Measurements from ENCODE around the gene POLR2F. TPM values are rescaled to one million over a fixed set of nuclear protein-coding genes. Genes with fewer than 3 reads are reported as not detected.

The POLR2F gene
- polyA plus RNA-seq, 1 donor (not counting 4 experiments of a cell fraction or from before 2014, with no cell fraction given) = 119 TPM

- Histone ChIP-seq H3K4me2 (ENCODE audit: control insufficient read depth, extremely low read depth, insufficient read depth, low read depth, low read length) (no peak overlapping the region), H3K9ac (ENCODE audit: control insufficient read depth, extremely low read depth, insufficient read depth, low read length) (no peak overlapping the region), H3K9me3 (ENCODE audit: control insufficient read depth, low read depth, low read length) (no peaks in the 10 kb centered on the region), H3K36me3 (ENCODE audit: control insufficient read depth in 2 of 2, extremely low read depth in 1 of 2, insufficient read depth in 2 of 2, low read length in 2 of 2) (no peaks in the 10 kb centered on the region), H3K79me2 (ENCODE audit: control insufficient read depth, insufficient read depth, low read length) (no peaks in the 10 kb centered on the region), H2AFZ (ENCODE audit: control insufficient read depth, low read length) (no peak overlapping the region), H3K9me1 (ENCODE audit: control insufficient read depth, extremely low read depth, insufficient read depth, low read length) (no peaks in the 10 kb centered on the region), H4K20me1 (ENCODE audit: control insufficient read depth, extremely low read depth, insufficient read depth, low read length) (no peaks in the 10 kb centered on the region), H3K4me3 (ENCODE audit: control insufficient read depth in 2 of 3, extremely low read depth in 1 of 3, insufficient read depth in 2 of 3, low read depth in 1 of 3, low read length in 3 of 3) (no peak overlapping the region), H3K27ac (ENCODE audit: control insufficient read depth, insufficient read depth, low read length) (no peak overlapping the region), H3K27me3 (ENCODE audit: control insufficient read depth, extremely low read depth, insufficient read depth, low read length) (no peaks in the 10 kb centered on the region), H3K4me1 (ENCODE audit: control insufficient read depth, extremely low read depth, insufficient read depth, low read length) (peaks cover under 1% of the 10 kb centered on the region)
- TF ChIP-seq CTCF (optimal IDR thresholded peaks at IDR 0.05 in 1 of 3, IDR thresholded peaks at IDR 0.05 in 1 of 3, conservative IDR thresholded peaks at IDR 0.05 in 1 of 3; ENCODE audit: extremely low read depth in 1 of 3, insufficient read depth in 2 of 3, low read length in 3 of 3) = no peak
- FAIRE-seq (no peak), DNase-seq (ENCODE audit: low read depth, low spot score) (no peak)
- dilution Hi-C loops (cut with MboI; ENCODE audit: extremely low pct_ligation_motif_present, low sequenced_read_pairs) = no loop called here
Measured at GRCh38 chr22:37990862-37991261, 37.4 kb downstream of the POLR2F start.

GRCh38 chr22:37991731-37992442, 38.4 kb downstream of the POLR2F start:
- no peaks in the 10 kb centered on the region for H3K79me2 ChIP-seq (ENCODE audit: control insufficient read depth, insufficient read depth, low read length)

More at GRCh38 chr22:37991731-37992442, 38.4 kb downstream of the POLR2F start:
- no peak overlapping the region for H2AFZ ChIP-seq (ENCODE audit: control insufficient read depth, low read length)
- FAIRE-seq (no peak), DNase-seq (ENCODE audit: low read depth, low spot score) (no peak)
- no peaks in the 10 kb centered on the region for H4K20me1 ChIP-seq (ENCODE audit: control insufficient read depth, extremely low read depth, insufficient read depth, low read length)
- no peak overlapping the region for H3K4me2 ChIP-seq (ENCODE audit: control insufficient read depth, extremely low read depth, insufficient read depth, low read depth, low read length)
- H3K9me3 ChIP-seq (ENCODE audit: control insufficient read depth, low read depth, low read length) = no peaks in the 10 kb centered on the region
- H3K27me3 ChIP-seq (ENCODE audit: control insufficient read depth, extremely low read depth, insufficient read depth, low read length) = no peaks in the 10 kb centered on the region
- H3K36me3 ChIP-seq (ENCODE audit: control insufficient read depth in 2 of 2, extremely low read depth in 1 of 2, insufficient read depth in 2 of 2, low read length in 2 of 2) = no peaks in the 10 kb centered on the region
- dilution Hi-C loops (cut with MboI; ENCODE audit: extremely low pct_ligation_motif_present, low sequenced_read_pairs) = no loop called here
- peaks cover 8% of the 10 kb centered on the region for H3K4me1 ChIP-seq (ENCODE audit: control insufficient read depth, extremely low read depth, insufficient read depth, low read length)
- no peaks in the 10 kb centered on the region for H3K9me1 ChIP-seq (ENCODE audit: control insufficient read depth, extremely low read depth, insufficient read depth, low read length)
- no peak overlapping the region for H3K9ac ChIP-seq (ENCODE audit: control insufficient read depth, extremely low read depth, insufficient read depth, low read length)
- TF ChIP-seq EZH2 (IDR thresholded peaks at IDR 0.05; ENCODE audit: low read length) = no peak
- TF ChIP-seq CTCF (optimal IDR thresholded peaks at IDR 0.05 in 1 of 3, IDR thresholded peaks at IDR 0.05 in 1 of 3, conservative IDR thresholded peaks at IDR 0.05 in 1 of 3; ENCODE audit: extremely low read depth in 1 of 3, insufficient read depth in 2 of 3, low read length in 3 of 3) = no peak
- H3K27ac ChIP-seq (ENCODE audit: control insufficient read depth, insufficient read depth, low read length) = no peak overlapping the region
- H3K4me3 ChIP-seq (ENCODE audit: control insufficient read depth in 2 of 3, extremely low read depth in 1 of 3, insufficient read depth in 2 of 3, low read depth in 1 of 3, low read length in 3 of 3) = no peak overlapping the region

Data from keratinocyte (primary cell).